Uterus (tissue), 2 donors: ENCODE data around the gene CRYGC.

Experiments used
- POLR2A ChIP-seq, 2 donors: fragments of 450-650 bp; IDR thresholded peaks; one replicate each; pipeline ENCODE4 v1.6.1; 2016; ENCODE audit warnings: antibody characterized with exemption in 2 of 2, mild to moderate bottlenecking in 1 of 2, moderate library complexity in 1 of 2
- TF ChIP-seq, protein P1 (sequence below), 4 experiments: fragments of 200-600 bp in 2 of 4; fragments of 450-650 bp in 2 of 4; sonication (generic) in 2 of 4; IDR thresholded peaks; one replicate each; pipeline ENCODE4 v1.5.1; 2016 to 2019; ENCODE audit warnings: antibody characterized with exemption in 4 of 4, mild to moderate bottlenecking in 2 of 4, moderate library complexity in 1 of 4

DNA sequence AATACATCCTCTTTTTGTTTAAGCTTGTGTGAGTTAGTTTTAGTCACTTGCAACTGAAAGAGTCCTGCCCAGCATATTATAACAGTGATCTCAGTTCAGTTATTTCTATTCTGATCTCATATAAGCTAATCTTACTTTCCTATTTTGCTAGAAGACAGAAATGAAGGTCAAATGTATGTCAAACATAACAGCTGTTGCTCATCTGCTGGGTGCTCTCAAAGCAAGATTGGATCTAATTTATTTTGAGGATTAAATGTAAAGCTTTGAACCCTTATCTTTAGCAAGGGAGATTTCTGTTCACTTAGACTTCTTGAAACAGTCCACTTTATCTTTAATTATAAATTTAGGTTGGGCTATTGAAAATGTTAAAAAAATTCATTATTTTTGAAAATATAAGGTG is 36.5 kb downstream of the CRYGC start:
- TF ChIP-seq, protein P1, sequence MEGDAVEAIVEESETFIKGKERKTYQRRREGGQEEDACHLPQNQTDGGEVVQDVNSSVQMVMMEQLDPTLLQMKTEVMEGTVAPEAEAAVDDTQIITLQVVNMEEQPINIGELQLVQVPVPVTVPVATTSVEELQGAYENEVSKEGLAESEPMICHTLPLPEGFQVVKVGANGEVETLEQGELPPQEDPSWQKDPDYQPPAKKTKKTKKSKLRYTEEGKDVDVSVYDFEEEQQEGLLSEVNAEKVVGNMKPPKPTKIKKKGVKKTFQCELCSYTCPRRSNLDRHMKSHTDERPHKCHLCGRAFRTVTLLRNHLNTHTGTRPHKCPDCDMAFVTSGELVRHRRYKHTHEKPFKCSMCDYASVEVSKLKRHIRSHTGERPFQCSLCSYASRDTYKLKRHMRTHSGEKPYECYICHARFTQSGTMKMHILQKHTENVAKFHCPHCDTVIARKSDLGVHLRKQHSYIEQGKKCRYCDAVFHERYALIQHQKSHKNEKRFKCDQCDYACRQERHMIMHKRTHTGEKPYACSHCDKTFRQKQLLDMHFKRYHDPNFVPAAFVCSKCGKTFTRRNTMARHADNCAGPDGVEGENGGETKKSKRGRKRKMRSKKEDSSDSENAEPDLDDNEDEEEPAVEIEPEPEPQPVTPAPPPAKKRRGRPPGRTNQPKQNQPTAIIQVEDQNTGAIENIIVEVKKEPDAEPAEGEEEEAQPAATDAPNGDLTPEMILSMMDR (IDR thresholded peaks at IDR 0.05) = no peak
- TF ChIP-seq POLR2A (IDR thresholded peaks at IDR 0.05) = no peak
